ENCODE data around the gene SNAP25. TPM values are rescaled to one million over a fixed set of nuclear protein-coding genes. Genes with fewer than 3 reads are reported as not detected.

The SNAP25 gene
- total RNA-seq, 1 experiment from 2014 or later, result 0.39 TPM

GRCh38 chr20:10200330-10200729 lies 18.3 kb upstream of the SNAP25 start:
- ATAC-seq (no peak), DNase-seq (ENCODE audit: low read depth, low spot score) (no peak)
- H3K27me3 ChIP-seq (ENCODE audit: insufficient read depth, low read length), result no peaks in the 10 kb centered on the region
- no peaks in the 10 kb centered on the region for H3K9me2 ChIP-seq (ENCODE audit: insufficient read depth)
- ChIA-PET CTCF (no interaction called here), POLR2A (no interaction called here), RAD21 (ENCODE audit: low non-redundant PET in 1 of 2, low total read pairs in 2 of 2, uncharacterized antibody in 2 of 2, unreplicated experiment in 2 of 2) (no interaction called here)
- no TSS peak for BruUV-seq (replicated peaks)
- no peaks in the 10 kb centered on the region for H3K36me3 ChIP-seq (ENCODE audit: control insufficient read depth in 1 of 2, insufficient read depth in 2 of 2, low read length in 2 of 2)
- no peak overlapping the region for H3K9ac ChIP-seq (ENCODE audit: low read length)
- intact Hi-C loops (cut with micrococcal nuclease), result no loop called here
- H3K9me3 ChIP-seq (ENCODE audit: control insufficient read depth in 1 of 2, insufficient read depth in 1 of 2, low read depth in 1 of 2, low read length in 2 of 2), result no peaks in the 10 kb centered on the region
- H3K27ac ChIP-seq (ENCODE audit: low read depth, low read length), result no peak overlapping the region
- H2AFZ ChIP-seq (ENCODE audit: low read depth, low read length, poor library complexity, severe bottlenecking), result no peak overlapping the region
- H3K4me3 ChIP-seq (replicated peaks in 1 of 2; ENCODE audit: low read depth in 1 of 2, low read length in 2 of 2), result no peak overlapping the region
- H3K79me2 ChIP-seq (ENCODE audit: insufficient read depth, low read length), result no peaks in the 10 kb centered on the region
- H4K20me1 ChIP-seq (ENCODE audit: insufficient read depth), result no peaks in the 10 kb centered on the region
- H3K4me1 ChIP-seq (ENCODE audit: control insufficient read depth in 1 of 2, insufficient read depth in 2 of 2, low read length in 2 of 2), result no peaks in the 10 kb centered on the region
- TF ChIP-seq TCF7L2 (IDR thresholded peaks at IDR 0.05; ENCODE audit: borderline replicate concordance, extremely low read depth, insufficient read depth, insufficient read length) (no peak), YY1 (IDR thresholded peaks at IDR 0.05; ENCODE audit: extremely low read depth, insufficient replicate concordance, low read depth, low read length) (no peak), ATF3 (IDR thresholded peaks at IDR 0.05) (no peak), CEBPB (IDR thresholded peaks at IDR 0.05; ENCODE audit: low read depth) (no peak), JUND (IDR thresholded peaks at IDR 0.05) (no peak), ELF1 (IDR thresholded peaks at IDR 0.05; ENCODE audit: borderline replicate concordance, low read depth) (no peak), SRF (IDR thresholded peaks at IDR 0.05; ENCODE audit: low read depth) (no peak), CBX3 (IDR thresholded peaks at IDR 0.05; ENCODE audit: low read depth) (no peak), POLR2AphosphoS5 (IDR thresholded peaks at IDR 0.05; ENCODE audit: low read depth, low read length) (no peak), SP1 (IDR thresholded peaks at IDR 0.05; ENCODE audit: low read depth) (no peak), EGR1 (IDR thresholded peaks at IDR 0.05; ENCODE audit: low read depth) (no peak), ZFX (IDR thresholded peaks at IDR 0.05) (no peak), EZH2phosphoT487 (IDR thresholded peaks at IDR 0.05; ENCODE audit: borderline replicate concordance) (no peak), REST (IDR thresholded peaks at IDR 0.05; ENCODE audit: low read depth) (no peak), SIN3A (IDR thresholded peaks at IDR 0.05; ENCODE audit: low read depth) (no peak)
- TF ChIP-seq, protein P1, sequence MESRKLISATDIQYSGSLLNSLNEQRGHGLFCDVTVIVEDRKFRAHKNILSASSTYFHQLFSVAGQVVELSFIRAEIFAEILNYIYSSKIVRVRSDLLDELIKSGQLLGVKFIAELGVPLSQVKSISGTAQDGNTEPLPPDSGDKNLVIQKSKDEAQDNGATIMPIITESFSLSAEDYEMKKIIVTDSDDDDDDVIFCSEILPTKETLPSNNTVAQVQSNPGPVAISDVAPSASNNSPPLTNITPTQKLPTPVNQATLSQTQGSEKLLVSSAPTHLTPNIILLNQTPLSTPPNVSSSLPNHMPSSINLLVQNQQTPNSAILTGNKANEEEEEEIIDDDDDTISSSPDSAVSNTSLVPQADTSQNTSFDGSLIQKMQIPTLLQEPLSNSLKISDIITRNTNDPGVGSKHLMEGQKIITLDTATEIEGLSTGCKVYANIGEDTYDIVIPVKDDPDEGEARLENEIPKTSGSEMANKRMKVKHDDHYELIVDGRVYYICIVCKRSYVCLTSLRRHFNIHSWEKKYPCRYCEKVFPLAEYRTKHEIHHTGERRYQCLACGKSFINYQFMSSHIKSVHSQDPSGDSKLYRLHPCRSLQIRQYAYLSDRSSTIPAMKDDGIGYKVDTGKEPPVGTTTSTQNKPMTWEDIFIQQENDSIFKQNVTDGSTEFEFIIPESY (IDR thresholded peaks at IDR 0.05; ENCODE audit: extremely low read depth, insufficient replicate concordance, low read length), result no peak
- TF ChIP-seq, protein P2, sequence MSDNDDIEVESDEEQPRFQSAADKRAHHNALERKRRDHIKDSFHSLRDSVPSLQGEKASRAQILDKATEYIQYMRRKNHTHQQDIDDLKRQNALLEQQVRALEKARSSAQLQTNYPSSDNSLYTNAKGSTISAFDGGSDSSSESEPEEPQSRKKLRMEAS (IDR thresholded peaks at IDR 0.05), result no peak
- TF ChIP-seq, protein P3, sequence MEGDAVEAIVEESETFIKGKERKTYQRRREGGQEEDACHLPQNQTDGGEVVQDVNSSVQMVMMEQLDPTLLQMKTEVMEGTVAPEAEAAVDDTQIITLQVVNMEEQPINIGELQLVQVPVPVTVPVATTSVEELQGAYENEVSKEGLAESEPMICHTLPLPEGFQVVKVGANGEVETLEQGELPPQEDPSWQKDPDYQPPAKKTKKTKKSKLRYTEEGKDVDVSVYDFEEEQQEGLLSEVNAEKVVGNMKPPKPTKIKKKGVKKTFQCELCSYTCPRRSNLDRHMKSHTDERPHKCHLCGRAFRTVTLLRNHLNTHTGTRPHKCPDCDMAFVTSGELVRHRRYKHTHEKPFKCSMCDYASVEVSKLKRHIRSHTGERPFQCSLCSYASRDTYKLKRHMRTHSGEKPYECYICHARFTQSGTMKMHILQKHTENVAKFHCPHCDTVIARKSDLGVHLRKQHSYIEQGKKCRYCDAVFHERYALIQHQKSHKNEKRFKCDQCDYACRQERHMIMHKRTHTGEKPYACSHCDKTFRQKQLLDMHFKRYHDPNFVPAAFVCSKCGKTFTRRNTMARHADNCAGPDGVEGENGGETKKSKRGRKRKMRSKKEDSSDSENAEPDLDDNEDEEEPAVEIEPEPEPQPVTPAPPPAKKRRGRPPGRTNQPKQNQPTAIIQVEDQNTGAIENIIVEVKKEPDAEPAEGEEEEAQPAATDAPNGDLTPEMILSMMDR (IDR thresholded peaks at IDR 0.05 in 2 of 3, conservative IDR thresholded peaks at IDR 0.05 in 1 of 3; ENCODE audit: borderline replicate concordance in 1 of 3, insufficient read depth in 1 of 3, low read depth in 2 of 3, low read length in 2 of 3), result no peak
- H3K4me2 ChIP-seq (ENCODE audit: low read length), result no peak overlapping the region
